KBM-7 (cell line): ENCODE data around the gene CALN1.
"Not testable (repeated sequence)": the region's sequence is repeated elsewhere in the genome, so short reads cannot be mapped to it uniquely, and the experiment has no call there.

Source experiments
- DNase-seq: peaks from one replicate; pipeline ENCODE4 v3.0.0-alpha.2; 2015
- in situ Hi-C: fragments of 300-500 bp; cut with MboI; formaldehyde crosslinking; loops from 2 replicates; pipeline ENCODE4 v1.14.3; 2020; ENCODE audit warnings: low sequenced_read_pairs, low pct_unique_long_range_greater_than_20kb, mixed read lengths

CALN1 gene

DNA sequence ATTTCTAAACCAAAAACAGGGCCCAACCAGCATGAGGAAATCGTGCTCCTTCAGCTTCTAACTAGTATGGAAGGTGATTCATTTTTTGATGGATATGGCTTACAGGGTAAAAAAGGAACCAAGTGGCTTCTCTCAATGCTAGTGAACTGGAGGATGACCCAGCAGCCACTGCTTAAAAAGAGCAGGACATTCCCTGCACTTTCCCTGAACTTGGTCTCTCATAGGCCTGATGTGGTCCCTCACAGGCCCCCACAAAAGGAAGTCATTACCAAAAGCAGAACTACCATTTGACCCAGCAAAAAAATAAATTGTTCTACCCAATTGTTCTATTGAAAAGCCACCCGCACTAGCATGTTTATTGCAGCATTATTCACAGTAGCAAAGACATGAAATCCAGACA lies 188.8 kb downstream of the CALN1 start:
- peak; percentile 4 for DNase-seq
- in situ Hi-C loops = no loop called here

DNA sequence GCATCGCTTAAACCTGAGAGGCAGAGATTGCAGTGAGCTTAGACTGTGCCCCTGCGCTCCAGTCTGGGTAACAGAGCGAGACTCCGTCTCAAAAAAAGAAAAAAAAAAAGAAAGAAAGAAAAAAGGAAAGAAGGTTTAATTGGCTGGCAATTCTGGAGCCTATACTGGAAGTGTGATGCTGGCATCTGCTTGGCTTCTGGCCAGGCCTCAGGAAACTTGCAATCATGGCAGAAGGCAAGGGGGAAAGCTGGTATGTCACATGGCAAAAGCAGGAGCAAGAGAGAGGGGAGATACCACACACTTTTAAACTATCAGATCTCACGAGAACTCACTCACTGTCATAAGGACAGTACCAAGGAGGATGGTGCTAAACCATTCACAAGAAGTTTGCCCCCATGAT lies 190.0 kb downstream of the CALN1 start:
- no peak for DNase-seq
- in situ Hi-C loops = no loop called here

DNA sequence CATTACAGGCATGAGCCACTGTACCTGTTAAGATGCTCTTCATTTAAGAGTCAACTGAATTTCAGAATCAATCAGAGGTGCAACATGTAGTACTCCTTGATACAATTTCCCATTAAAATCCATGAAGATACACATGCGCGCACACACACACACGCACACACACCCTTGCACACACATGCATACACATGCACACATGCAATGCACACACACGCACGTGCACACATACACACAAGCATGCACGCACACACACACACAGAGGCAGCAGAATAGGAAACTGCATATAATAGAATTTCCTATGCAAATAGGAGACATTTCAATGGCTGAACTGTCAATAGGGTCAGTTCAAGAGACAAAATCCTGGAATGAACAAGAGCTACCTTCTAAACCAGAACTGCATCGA lies 192.6 kb downstream of the CALN1 start:
- in situ Hi-C loops = no loop called here
- DNase-seq = no peak

DNA sequence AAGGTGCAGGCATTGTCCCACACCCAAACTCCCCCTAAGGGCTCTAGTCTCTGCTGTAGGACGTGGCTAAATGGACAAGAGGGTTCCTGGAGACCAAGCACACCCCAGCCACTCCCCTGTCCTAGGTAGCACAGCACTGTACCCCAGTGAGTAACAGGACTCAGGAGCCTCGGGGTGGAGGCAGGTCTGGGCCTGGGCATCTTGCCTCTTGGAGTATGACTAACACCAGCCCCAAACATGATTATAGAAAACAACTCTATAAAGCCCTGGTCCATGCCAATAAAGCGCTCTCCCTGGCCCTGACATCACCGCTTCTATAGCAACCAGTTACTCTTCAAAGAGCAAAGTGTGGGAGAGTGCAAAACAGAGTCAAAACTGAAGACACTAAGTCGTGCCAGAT lies 195.0 kb downstream of the CALN1 start:
- no peak for DNase-seq
- in situ Hi-C loops = no loop called here

DNA sequence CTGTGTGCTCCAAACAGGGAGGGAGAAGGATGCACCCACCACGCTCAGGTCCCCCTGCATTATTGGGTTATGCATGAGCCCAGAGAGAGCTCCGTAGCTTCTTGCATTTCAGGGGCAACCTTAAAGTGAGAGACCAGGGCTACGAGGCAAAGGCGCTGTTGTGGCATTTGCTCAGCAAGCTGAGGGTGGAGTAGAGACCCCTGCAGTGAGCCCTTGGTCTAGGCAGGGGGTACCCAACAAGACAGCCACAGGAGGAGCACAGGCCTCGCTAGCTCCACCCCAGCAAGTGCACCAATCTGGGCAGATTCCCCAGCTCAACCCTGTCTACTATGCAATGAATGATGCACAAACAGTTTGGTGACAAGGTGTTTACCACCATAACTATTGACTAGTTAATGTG lies 198.4 kb downstream of the CALN1 start:
- in situ Hi-C loops = no loop called here
- DNase-seq = no peak

DNA sequence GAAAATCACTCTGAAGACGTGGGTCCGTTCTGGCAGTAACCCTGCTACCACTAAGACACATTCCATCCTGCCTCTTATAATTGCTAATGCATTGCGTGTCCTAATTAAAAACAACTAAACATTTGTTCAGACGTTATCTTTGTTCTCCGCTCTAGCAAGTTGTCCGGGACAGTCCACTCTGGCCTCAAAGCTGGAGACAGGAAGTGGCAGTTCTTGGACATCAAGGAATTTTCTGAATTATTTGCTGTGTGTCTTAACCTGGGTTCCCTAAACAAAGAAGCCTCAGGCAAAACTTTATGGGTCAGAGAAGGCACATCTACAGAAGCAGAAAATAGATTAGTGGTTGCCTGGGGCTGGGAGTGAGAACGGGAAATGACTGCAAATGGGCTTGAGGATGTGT lies 199.1 kb downstream of the CALN1 start:
- in situ Hi-C loops = no loop called here
- no peak for DNase-seq

DNA sequence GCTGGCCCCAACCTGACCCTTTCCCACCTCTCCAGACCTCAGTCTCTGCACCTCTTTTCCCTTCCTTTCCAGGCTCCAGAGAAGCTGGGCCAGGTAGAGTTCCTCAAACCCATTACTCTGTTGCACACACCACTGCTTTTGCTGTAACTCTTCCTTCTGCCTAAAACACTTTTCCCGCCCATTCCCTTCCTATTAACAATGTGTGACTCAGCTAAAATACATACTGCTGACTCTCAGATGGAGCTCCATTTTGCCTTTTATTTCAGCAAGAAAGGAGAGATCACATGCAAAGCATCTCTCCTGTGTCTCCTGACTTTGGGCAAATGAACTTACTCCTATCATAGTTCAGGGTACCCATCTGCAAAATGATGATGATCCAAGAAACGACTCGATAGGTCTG lies 201.0 kb downstream of the CALN1 start:
- in situ Hi-C loops = no loop called here
- DNase-seq = no peak

DNA sequence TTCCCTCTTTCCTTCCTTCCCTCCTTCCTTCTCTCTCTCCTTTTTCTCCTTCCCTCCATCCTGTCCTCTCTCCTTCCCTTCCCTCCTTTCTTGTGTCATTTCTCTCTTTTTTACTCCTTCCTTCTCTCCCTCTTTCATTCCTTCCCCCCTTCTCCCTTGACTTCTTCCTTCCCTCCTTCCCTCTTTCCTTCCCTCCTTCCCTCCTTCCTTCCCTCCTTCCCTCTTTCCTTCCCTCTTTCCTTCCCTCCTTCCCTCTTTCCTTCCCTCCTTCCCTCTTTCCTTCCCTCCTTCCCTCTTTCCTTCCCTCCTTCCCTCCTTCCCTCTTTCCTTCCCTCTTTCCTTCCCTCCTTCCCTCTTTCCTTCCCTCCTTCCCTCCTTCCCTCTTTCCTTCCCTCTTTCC lies 203.1 kb downstream of the CALN1 start:
- in situ Hi-C loops, DNase-seq: not testable (repeated sequence)

DNA sequence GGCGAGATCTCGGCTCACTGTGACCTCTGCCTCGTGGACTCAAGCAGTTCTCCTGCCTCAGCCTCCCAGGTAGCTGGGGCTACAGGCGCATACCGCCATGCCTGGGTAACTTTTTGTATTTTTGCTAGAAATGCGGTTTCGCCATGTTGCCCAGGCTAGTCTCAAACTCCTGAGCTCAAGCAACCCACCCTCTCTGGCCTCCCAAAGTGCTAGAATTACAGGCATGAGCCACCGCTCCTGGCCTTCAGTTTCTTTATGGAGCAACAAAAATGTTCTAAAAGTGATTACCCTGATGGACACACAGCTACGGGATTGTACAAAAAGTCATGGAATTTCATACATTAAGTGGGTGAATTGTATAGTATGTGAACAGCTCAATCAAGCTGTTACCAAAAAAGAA lies 216.0 kb downstream of the CALN1 start:
- no peak for DNase-seq
- in situ Hi-C loops = no loop called here

DNA sequence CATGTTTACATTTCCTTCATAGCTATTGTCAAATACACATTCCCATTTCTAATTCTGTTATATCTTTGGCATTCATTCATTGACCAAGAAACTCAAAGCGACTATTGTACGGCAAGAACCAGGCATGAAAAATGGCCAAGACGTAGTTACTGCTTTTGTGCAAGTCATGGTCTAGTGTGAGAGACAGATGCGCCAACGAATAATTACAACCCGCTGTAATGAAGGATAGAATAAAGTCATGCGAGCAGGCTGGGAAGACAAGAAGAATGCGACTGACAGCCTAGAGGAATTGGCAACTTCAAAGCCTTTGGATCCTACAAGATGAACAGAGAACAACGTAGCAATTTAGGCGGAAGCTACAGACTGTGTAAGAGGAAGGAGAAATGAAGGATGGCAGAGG lies 221.2 kb downstream of the CALN1 start:
- no peak for DNase-seq
- in situ Hi-C loops = no loop called here

DNA sequence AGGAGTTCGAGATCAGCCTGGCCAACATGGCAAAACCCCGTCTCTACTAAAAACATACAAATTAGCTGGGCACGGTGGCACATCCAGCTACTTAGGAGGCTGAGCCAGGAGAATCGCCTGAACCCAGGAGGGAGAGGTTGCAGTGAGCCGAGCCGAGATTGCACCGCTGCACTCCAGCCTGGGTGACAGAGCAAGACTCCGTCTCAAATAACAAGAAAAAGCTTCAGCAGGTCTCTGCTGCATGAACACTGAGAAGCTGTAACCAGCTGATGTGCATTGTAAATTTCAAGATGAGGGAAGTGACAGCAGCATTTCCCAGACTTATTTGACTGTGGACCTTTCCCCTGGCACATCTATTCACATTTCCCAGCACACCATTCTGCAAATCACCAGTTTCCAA lies 222.0 kb downstream of the CALN1 start:
- in situ Hi-C loops = no loop called here

DNA sequence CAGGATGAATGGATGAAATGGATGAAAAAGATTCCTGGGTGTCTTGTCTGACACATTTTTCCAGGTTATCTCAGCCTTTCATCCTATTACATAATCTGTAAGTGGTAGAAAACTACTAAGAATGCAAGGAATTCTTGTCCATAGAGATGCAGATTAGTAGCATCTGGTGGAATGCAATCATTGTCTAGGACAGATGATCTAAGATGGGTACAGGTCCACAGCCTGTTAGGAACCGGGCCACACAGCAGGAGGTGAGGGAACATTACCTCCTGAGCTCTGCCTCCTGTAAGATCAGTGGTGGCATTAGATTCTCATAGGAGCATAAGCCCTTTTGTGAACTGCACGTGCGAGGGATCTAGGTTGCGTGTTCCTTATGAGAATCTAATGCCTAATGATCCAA lies 225.0 kb downstream of the CALN1 start:
- in situ Hi-C loops = no loop called here
- DNase-seq = no peak

More for the DNA sequence above, 222.0 kb downstream of the CALN1 start:
- no peak for DNase-seq

DNA sequence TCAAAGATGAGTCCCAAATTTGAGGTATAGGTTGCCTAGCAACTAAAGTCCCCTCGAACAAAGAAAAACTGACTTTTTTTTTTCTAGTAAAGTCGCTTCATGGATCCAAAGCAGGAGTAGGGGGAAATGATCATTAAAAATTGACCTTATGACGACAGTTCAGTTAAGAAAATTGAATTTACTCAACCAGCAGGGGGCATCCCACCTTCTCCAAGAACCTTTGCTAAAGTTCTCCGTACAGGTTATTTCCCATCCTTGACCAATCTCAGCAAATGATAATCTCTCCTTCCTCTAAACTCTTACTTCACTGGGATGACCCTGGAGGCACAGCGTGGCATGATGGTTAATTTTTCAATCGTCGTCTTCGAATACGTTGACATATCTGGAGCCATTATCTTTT lies 228.3 kb downstream of the CALN1 start:
- in situ Hi-C loops = no loop called here
- peak; percentile 5 for DNase-seq

DNA sequence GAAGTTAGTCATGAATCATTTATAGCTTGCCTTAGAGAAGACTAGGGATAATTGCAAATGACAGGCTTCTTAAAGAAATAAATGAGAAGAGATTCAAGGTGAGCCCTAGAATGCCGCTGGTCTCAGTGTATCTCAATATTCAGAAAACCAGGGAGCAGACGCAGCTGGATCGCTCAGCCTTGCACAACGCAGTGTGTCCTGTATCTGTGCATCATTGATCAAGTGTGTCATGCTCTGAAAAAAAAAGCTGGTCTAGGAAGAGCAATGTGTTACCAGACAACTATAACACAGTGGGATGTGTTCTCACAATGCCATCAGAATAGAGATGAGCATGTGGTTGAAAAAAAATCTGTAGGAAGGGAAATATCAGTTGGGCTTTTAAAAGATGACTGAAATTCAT lies 230.1 kb downstream of the CALN1 start:
- no peak for DNase-seq
- in situ Hi-C loops = no loop called here

DNA sequence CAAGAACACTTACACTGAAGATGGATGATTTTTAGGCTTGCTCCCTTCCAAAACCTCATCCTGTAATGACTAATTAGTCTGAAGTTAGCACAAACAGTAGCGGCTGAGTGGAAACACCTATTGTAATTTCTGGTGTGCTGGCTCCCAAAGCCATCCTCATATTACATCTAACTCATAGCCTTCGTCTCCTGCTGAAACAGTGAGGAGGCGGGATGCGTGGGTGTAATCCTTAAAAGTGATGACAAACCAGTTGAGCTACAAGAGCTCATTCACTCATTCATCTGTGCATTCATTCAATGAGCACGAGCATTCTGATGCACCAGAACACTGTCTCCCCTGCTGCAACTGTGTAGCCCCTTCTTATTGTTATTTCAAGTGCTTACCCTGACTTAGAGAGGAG lies 235.3 kb downstream of the CALN1 start:
- DNase-seq = no peak
- in situ Hi-C loops = no loop called here

DNA sequence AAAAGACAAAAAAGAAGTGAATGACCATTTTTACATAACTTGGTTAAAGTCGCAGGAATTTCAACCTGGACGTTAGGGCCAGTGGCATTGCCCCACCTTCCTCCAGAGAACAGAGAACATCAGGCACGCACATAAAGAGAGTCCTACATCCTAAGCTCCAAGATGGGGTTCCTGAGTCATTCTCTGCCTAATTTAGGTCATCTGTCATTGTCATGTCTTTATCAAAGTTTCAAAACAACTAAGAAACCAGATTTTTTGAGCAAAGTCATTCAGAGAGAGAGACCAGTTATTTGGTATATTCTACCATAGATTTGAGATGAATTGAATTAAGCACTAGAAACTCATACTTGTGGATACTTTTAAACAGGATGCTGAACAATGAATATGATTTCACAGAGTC lies 241.7 kb downstream of the CALN1 start:
- in situ Hi-C loops = no loop called here
- no peak for DNase-seq

DNA sequence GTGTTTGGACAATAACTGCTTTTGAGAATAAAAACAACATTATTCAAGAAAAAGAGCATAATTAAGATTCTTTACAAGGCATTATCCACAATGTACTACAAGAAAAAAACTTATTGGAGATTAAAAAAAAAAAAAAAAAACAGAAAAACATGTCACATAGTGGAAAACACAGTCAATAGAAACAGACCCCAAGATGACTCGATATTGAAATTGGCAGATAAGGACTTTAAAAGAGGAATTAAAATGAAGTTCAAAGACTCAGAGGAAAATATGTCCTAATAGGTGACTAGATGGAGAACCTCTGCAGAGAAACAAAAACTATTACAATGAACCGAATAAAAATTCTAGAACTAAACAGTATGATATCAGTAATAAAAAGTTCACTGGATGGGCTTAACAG lies 248.9 kb downstream of the CALN1 start:
- DNase-seq = no peak
- in situ Hi-C loops = no loop called here

DNA sequence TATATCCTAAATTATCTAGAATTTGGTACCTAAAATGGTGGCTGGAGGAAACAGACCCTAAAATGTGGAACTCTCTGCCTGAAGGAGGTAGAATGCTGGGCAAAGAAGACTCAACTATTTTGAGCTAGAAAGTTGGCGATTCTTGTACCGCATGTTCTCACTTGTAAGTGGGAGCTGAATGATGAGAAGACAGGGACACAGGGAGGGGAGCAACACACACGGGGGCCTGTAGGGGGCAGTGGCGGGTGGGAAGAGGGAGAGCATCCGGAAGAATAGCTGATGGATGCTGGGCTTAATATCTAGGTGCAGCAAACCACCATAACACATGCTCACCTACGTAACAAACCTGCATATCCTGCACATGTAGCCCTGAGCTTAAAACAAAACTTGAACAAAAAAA lies 250.6 kb downstream of the CALN1 start:
- DNase-seq = peak; percentile 3
- in situ Hi-C loops = no loop called here

DNA sequence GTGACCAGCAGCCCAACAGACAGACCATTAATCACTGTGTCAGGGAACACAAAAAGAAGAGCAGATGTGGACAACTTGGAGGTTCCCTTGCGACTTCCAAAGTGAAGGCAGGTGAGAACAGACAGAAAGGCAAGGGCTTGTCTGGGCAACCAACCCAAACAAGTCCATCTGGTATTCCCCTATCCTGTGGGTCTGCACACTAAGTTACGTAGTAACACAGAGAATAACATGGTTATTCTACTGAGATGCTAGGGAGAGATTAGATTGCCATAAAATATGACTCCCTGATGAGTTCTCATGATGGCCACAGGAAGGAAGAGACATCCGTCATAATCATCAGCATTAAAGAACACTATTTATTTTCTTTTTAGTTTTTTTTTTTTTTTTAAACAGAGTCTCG lies 252.2 kb downstream of the CALN1 start:
- in situ Hi-C loops = no loop called here

DNA sequence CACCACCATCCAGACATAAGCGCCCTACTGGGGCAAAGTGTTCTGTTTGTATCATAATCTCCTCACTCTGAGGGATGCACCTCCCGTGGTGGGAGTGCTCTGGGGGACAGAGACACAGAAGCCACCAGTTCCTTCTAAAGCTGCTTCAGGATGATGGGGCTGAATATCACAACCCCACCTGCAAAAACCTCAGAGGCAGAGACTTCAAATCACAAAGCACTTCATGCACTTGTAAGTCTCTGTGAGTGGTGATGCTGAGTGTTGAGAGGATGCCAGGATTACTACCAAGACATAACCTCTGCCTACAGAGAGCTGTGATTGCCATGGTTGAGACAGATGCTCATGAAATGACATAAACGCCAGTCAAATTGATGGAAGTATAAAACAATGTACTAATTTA lies 255.5 kb downstream of the CALN1 start:
- DNase-seq = no peak
- in situ Hi-C loops = no loop called here

More for the DNA sequence above, 252.2 kb downstream of the CALN1 start:
- no peak for DNase-seq

DNA sequence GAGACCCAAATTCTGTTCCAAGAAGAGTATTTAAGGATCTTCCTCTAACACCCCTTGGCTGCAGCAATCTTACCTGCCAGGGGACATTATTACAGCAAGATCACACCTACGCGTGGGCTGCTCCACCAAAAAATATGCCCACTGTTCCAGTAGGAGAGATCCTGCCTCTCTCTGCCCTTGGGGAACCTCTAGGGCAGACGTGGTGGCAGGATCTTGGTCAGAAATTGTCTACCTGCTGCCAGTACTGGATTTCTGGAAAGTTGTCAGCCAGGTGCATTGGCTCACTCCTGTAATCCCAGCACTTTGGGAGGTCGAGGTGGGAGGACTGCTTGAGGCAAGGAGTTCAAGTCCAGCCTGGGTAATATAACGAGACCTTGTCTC lies 259.0 kb downstream of the CALN1 start:
- DNase-seq = no peak
- in situ Hi-C loops = no loop called here
